ENCODE results near the gene SMARCA4. TPM values are rescaled to one million over a fixed set of nuclear protein-coding genes. Genes with fewer than 3 reads are reported as not detected.
"Not testable (repeated sequence)": the region's sequence is repeated elsewhere in the genome, so short reads cannot be mapped to it uniquely, and the experiment has no call there.

SMARCA4 gene
- total RNA-seq, 2 experiments from 2014 or later: 99.9 to 107 TPM

GRCh38 chr19:11067356-11068113 is 106.7 kb downstream of the SMARCA4 start:
- Mint-ChIP-seq H3K27ac (no peak overlapping the region), H3K4me3 (no peak overlapping the region), H3K9me3 (no peaks in the 10 kb centered on the region), H3K27me3 (no peaks in the 10 kb centered on the region), H3K36me3 (peaks cover 16% of the 10 kb centered on the region), H3K4me1 (no peaks in the 10 kb centered on the region)
- ATAC-seq (ENCODE audit: low read depth): no peak
- POLR2A ChIA-PET: no interaction called here
- DNase-seq: no peak

- Mint-ChIP-seq H3K4me3 (no peak overlapping the region), H3K4me1 (peaks cover 1% of the 10 kb centered on the region), H3K27ac (no peak overlapping the region), H3K27me3 (no peaks in the 10 kb centered on the region), H3K9me3 (no peaks in the 10 kb centered on the region), H3K36me3 (peaks cover 16% of the 10 kb centered on the region)
- POLR2A ChIA-PET: no interaction called here
- no peak for DNase-seq
- ATAC-seq (ENCODE audit: low read depth): no peak
Measured at GRCh38 chr19:11069561-11069960, 108.7 kb downstream of the SMARCA4 start.

GRCh38 chr19:11070123-11070522 is 109.3 kb downstream of the SMARCA4 start:
- Mint-ChIP-seq H3K9me3 (no peaks in the 10 kb centered on the region), H3K27ac (no peak overlapping the region), H3K4me3 (no peak overlapping the region), H3K27me3 (no peaks in the 10 kb centered on the region), H3K36me3 (peaks cover 16% of the 10 kb centered on the region), H3K4me1 (peaks cover 3% of the 10 kb centered on the region)
- POLR2A ChIA-PET: no interaction called here
- DNase-seq (no peak), ATAC-seq (ENCODE audit: low read depth) (no peak)

GRCh38 chr19:11073568-11073967 is 112.7 kb downstream of the SMARCA4 start:
- Mint-ChIP-seq H3K4me1 (peaks cover 3% of the 10 kb centered on the region), H3K36me3 (peaks cover 4% of the 10 kb centered on the region), H3K4me3 (no peak overlapping the region), H3K27ac (no peak overlapping the region), H3K27me3 (no peaks in the 10 kb centered on the region), H3K9me3 (no peaks in the 10 kb centered on the region)
- DNase-seq (no peak), ATAC-seq (ENCODE audit: low read depth) (no peak)
- POLR2A ChIA-PET: no interaction called here

- H3K4me1 Mint-ChIP-seq; DNase-seq; H3K27me3 Mint-ChIP-seq; POLR2A ChIA-PET; ATAC-seq (ENCODE audit: low read depth); H3K36me3 Mint-ChIP-seq; H3K27ac Mint-ChIP-seq; H3K9me3 Mint-ChIP-seq; H3K4me3 Mint-ChIP-seq: not testable (repeated sequence)
Measured at GRCh38 chr19:11076792-11077191, 116.0 kb downstream of the SMARCA4 start.

GRCh38 chr19:11078893-11079292 is 118.1 kb downstream of the SMARCA4 start:
- peaks cover 3% of the 10 kb centered on the region for H3K4me1 Mint-ChIP-seq
- no peaks in the 10 kb centered on the region for H3K9me3 Mint-ChIP-seq
- H3K36me3 Mint-ChIP-seq: no peaks in the 10 kb centered on the region
- no peak overlapping the region for H3K27ac Mint-ChIP-seq
- ATAC-seq (ENCODE audit: low read depth) (no peak), DNase-seq (no peak)
- POLR2A ChIA-PET: interaction anchor here (1.1 kb wide), 1 partner anchor 9 kb away, joined by 3 read pairs; no protein-coding TSS in a partner anchor
- H3K4me3 Mint-ChIP-seq: no peak overlapping the region
- H3K27me3 Mint-ChIP-seq: no peaks in the 10 kb centered on the region

GRCh38 chr19:11079999-11080398 is 119.2 kb downstream of the SMARCA4 start:
- H3K9me3 Mint-ChIP-seq: no peaks in the 10 kb centered on the region

GRCh38 chr19:11087870-11088505 is 127.2 kb downstream of the SMARCA4 start:
- Mint-ChIP-seq H3K4me1 (peaks cover 21% of the 10 kb centered on the region), H3K4me3 (peak overlapping the region; percentile 94), H3K36me3 (peaks cover 16% of the 10 kb centered on the region), H3K27me3 (no peaks in the 10 kb centered on the region), H3K9me3 (no peaks in the 10 kb centered on the region), H3K27ac (peak overlapping the region; percentile 99)
- ATAC-seq (ENCODE audit: low read depth): no peak
- POLR2A ChIA-PET: interaction anchor here (0.5 to 2.7 kb wide), 8 partner anchors 8 to 293 kb away, joined by 3 to 14 read pairs (median 6); partner anchors contain the start of gene SPC24
- DNase-seq: no peak

More at GRCh38 chr19:11079999-11080398, 119.2 kb downstream of the SMARCA4 start:
- no peaks in the 10 kb centered on the region for H3K27me3 Mint-ChIP-seq
- no peak for ATAC-seq (ENCODE audit: low read depth)
- peaks cover 3% of the 10 kb centered on the region for H3K4me1 Mint-ChIP-seq
- no peak for DNase-seq
- H3K27ac Mint-ChIP-seq: no peak overlapping the region
- POLR2A ChIA-PET: interaction anchor here (1.1 kb wide), 1 partner anchor 8 kb away, joined by 3 read pairs; no protein-coding TSS in a partner anchor
- H3K36me3 Mint-ChIP-seq: no peaks in the 10 kb centered on the region
- H3K4me3 Mint-ChIP-seq: no peak overlapping the region

- Mint-ChIP-seq H3K36me3 (peaks cover 19% of the 10 kb centered on the region), H3K27me3 (no peaks in the 10 kb centered on the region), H3K4me1 (peaks cover 25% of the 10 kb centered on the region), H3K27ac (peak overlapping the region; percentile 99), H3K4me3 (peak overlapping the region; percentile 94), H3K9me3 (no peaks in the 10 kb centered on the region)
- DNase-seq (no peak), ATAC-seq (ENCODE audit: low read depth) (no peak)
- POLR2A ChIA-PET: interaction anchor here (0.8 to 2.7 kb wide), 14 partner anchors 8 to 293 kb away, joined by 3 to 14 read pairs (median 4); partner anchors contain the start of genes SMARCA4 and SPC24
Measured at GRCh38 chr19:11088506-11089253, 127.8 kb downstream of the SMARCA4 start.

GRCh38 chr19:11089254-11090013 is 128.6 kb downstream of the SMARCA4 start, which contains the start of gene LDLR:
Gene LDLR (plus strand): TSS chr19:11089463. CDS start chr19:11089549, 86 bp downstream.
- Mint-ChIP-seq H3K27ac (peak within 1 kb of the TSS; percentile 99), H3K4me3 (peak within 1 kb of the TSS; percentile 94), H3K27me3 (no peaks in the 10 kb centered on the region), H3K4me1 (peaks cover 29% of the 10 kb centered on the region), H3K36me3 (peaks cover 23% of the 10 kb centered on the region), H3K9me3 (no peaks in the 10 kb centered on the region)
- ATAC-seq (ENCODE audit: low read depth): peak; percentile 43
- POLR2A ChIA-PET: interaction anchor here (0.8 to 2.7 kb wide), 15 partner anchors 11 to 387 kb away, joined by 3 to 14 read pairs (median 3); partner anchors contain the start of genes SMARCA4 and SPC24
- DNase-seq: peak; percentile 80

GRCh38 chr19:11090014-11090263 is 129.1 kb downstream of the SMARCA4 start:
- H3K27me3 Mint-ChIP-seq, DNase-seq, H3K9me3 Mint-ChIP-seq: not testable (repeated sequence)
- POLR2A ChIA-PET: interaction anchor here (0.6 to 2.7 kb wide), 9 partner anchors 10 to 388 kb away, joined by 3 to 14 read pairs (median 4); partner anchors contain the start of genes SMARCA4 and SPC24
- peak overlapping the region; percentile 94 for H3K4me3 Mint-ChIP-seq
- H3K27ac Mint-ChIP-seq: peak overlapping the region; percentile 99
- H3K36me3 Mint-ChIP-seq: peaks cover 27% of the 10 kb centered on the region
- peak; percentile 17 for ATAC-seq (ENCODE audit: low read depth)
- peaks cover 32% of the 10 kb centered on the region for H3K4me1 Mint-ChIP-seq

GRCh38 chr19:11090264-11090996 is 129.6 kb downstream of the SMARCA4 start:
- H3K36me3 Mint-ChIP-seq: peaks cover 30% of the 10 kb centered on the region
- POLR2A ChIA-PET: interaction anchor here (0.6 to 2.7 kb wide), 10 partner anchors 10 to 388 kb away, joined by 3 to 14 read pairs (median 4); partner anchors contain the start of genes SMARCA4 and SPC24
- H3K4me1 Mint-ChIP-seq: peaks cover 36% of the 10 kb centered on the region
- H3K27ac Mint-ChIP-seq: peak overlapping the region; percentile 99
- no peaks in the 10 kb centered on the region for H3K9me3 Mint-ChIP-seq
- H3K4me3 Mint-ChIP-seq: peak overlapping the region; percentile 94
- ATAC-seq (ENCODE audit: low read depth) (peak; percentile 87), DNase-seq (peak; percentile 94)
- no peaks in the 10 kb centered on the region for H3K27me3 Mint-ChIP-seq
